Measurements from ENCODE around the gene SVOPL. TPM values are rescaled to one million over a fixed set of nuclear protein-coding genes. Genes with fewer than 3 reads are reported as not detected.
"Not testable (repeated sequence)": the region's sequence is repeated elsewhere in the genome, so short reads cannot be mapped to it uniquely, and the experiment has no call there.

Gene SVOPL
- total RNA-seq, 4 donors from 2014 or later, result 0.19 to 1.9 (median 0.86) TPM; not detected in 1

- 63% methylated on average over 6 of the region's 6 CpGs for WGBS
- Histone ChIP-seq H3K4me3 (no peak overlapping the region), H3K27me3 (no peaks in the 10 kb centered on the region), H3K4me1 (no peaks in the 10 kb centered on the region), H3K9me3 (no peaks in the 10 kb centered on the region), H3K27ac (no peak overlapping the region), H3K36me3 (no peaks in the 10 kb centered on the region)
- TF ChIP-seq CTCF (IDR thresholded peaks at IDR 0.05) (no peak), POLR2AphosphoS5 (IDR thresholded peaks at IDR 0.05) (no peak), EP300 (IDR thresholded peaks at IDR 0.05) (no peak), POLR2A (IDR thresholded peaks at IDR 0.05) (no peak)
- no peak for DNase-seq (ENCODE audit: low spot score in 2 of 2)
Measured at GRCh38 chr7:138735399-138735798, 34.2 kb upstream of the SVOPL start.

- H3K9me3 ChIP-seq; H3K4me3 ChIP-seq; H3K4me1 ChIP-seq; H3K36me3 ChIP-seq; H3K27ac ChIP-seq; DNase-seq (ENCODE audit: low spot score in 2 of 2); H3K27me3 ChIP-seq: not testable (repeated sequence)
- 93% methylated on average over 5 of the region's 5 CpGs for WGBS
Measured at GRCh38 chr7:138731733-138732132, 30.6 kb upstream of the SVOPL start.

- Histone ChIP-seq H3K4me1 (no peaks in the 10 kb centered on the region), H3K36me3 (no peaks in the 10 kb centered on the region), H3K27ac (no peak overlapping the region), H3K4me3 (no peak overlapping the region), H3K9me3 (no peaks in the 10 kb centered on the region), H3K27me3 (no peaks in the 10 kb centered on the region)
- no peak for TF ChIP-seq POLR2A (IDR thresholded peaks at IDR 0.05)
- no peak for TF ChIP-seq CTCF (IDR thresholded peaks at IDR 0.05)
- no peak for TF ChIP-seq POLR2AphosphoS5 (IDR thresholded peaks at IDR 0.05)
- no peak for TF ChIP-seq EP300 (IDR thresholded peaks at IDR 0.05)
- 88% methylated on average over 9 of the region's 9 CpGs for WGBS
- no peak for DNase-seq (ENCODE audit: low spot score in 2 of 2)
Measured at GRCh38 chr7:138729444-138729843, 28.3 kb upstream of the SVOPL start.

GRCh38 chr7:138727336-138728099 is 26.4 kb upstream of the SVOPL start:
- no peak for DNase-seq (ENCODE audit: low spot score in 2 of 2)
- no peaks in the 10 kb centered on the region for H3K36me3 ChIP-seq
- no peak for TF ChIP-seq CTCF (IDR thresholded peaks at IDR 0.05)
- TF ChIP-seq POLR2A (IDR thresholded peaks at IDR 0.05), result no peak
- TF ChIP-seq EP300 (IDR thresholded peaks at IDR 0.05), result no peak
- no peak for TF ChIP-seq POLR2AphosphoS5 (IDR thresholded peaks at IDR 0.05)
- no peaks in the 10 kb centered on the region for H3K9me3 ChIP-seq
- H3K4me3 ChIP-seq, result no peak overlapping the region
- H3K4me1 ChIP-seq, result no peaks in the 10 kb centered on the region
- no peaks in the 10 kb centered on the region for H3K27me3 ChIP-seq
- peak overlapping the region; percentile 48 for H3K27ac ChIP-seq
- 55% methylated on average over 10 of the region's 10 CpGs for WGBS

GRCh38 chr7:138726288-138726687 is 25.1 kb upstream of the SVOPL start:
- DNase-seq (ENCODE audit: low spot score in 2 of 2), result no peak
- no peak overlapping the region for H3K4me3 ChIP-seq
- H3K36me3 ChIP-seq, result no peaks in the 10 kb centered on the region
- H3K4me1 ChIP-seq, result peaks cover 3% of the 10 kb centered on the region
- no peak overlapping the region for H3K27ac ChIP-seq
- WGBS, result 76% methylated on average over 9 of the region's 9 CpGs
- no peaks in the 10 kb centered on the region for H3K27me3 ChIP-seq
- TF ChIP-seq POLR2AphosphoS5 (IDR thresholded peaks at IDR 0.05) (no peak), EP300 (IDR thresholded peaks at IDR 0.05) (no peak), POLR2A (IDR thresholded peaks at IDR 0.05) (no peak), CTCF (IDR thresholded peaks at IDR 0.05) (no peak)
- H3K9me3 ChIP-seq, result no peaks in the 10 kb centered on the region

Data from suprapubic skin (tissue), 4 donors.